GM21529 (cell line): ENCODE measurements around the gene NBEAL1.
"Not testable (repeated sequence)": the region's sequence is repeated elsewhere in the genome, so short reads cannot be mapped to it uniquely, and the experiment has no call there.

ENCODE experiments used
- ATAC-seq: cut with Tn5 transposase; IDR thresholded peaks from one replicate; pipeline ENCODE4 v1.9.1; 2021; ENCODE audit not compliant: unreplicated experiment

NBEAL1 gene

DNA sequence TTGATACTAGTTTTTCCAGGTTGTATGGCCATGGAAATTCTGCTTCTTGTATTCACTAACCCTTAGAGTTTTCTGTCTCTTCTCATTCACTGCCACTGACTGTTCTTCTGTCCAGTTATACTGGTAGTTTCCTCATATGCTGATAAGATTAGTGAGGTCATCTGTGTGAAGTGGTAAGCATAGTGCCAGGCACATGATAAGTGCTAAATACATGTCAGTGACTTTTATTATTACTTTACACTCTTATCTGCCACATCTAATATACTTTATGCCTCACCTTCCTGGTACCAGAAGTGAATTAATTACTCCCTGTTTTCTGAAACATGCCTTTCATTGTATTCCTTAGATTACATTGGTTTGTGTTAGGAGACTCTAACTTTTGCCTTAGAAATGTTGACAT is 91.3 kb downstream of the NBEAL1 start:
- ATAC-seq = no peak

- not testable (repeated sequence) for ATAC-seq
Measured at GRCh38 chr2:203110496-203110895, 95.8 kb downstream of the NBEAL1 start.

DNA sequence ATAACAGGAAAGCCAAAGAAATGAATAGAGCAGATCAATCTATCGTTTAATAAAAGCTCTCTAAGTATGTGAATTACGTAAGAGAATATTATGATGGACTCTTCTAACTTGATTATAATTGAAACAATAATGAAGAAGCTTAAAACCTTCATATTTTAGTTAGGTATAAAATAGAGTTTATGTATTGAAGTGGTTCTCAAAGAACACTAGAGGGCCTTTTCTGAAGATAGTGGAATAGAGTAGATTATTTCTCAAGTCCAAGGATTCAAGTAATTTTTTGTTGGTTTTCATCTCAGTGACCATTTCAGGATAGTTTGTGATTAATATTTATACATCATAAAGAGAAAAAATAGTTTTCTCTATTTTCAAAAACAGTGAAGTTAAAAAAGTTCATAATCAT is 97.7 kb downstream of the NBEAL1 start:
- no peak for ATAC-seq

- ATAC-seq = not testable (repeated sequence)
Measured at GRCh38 chr2:203115201-203115700, 100.6 kb downstream of the NBEAL1 start.

DNA sequence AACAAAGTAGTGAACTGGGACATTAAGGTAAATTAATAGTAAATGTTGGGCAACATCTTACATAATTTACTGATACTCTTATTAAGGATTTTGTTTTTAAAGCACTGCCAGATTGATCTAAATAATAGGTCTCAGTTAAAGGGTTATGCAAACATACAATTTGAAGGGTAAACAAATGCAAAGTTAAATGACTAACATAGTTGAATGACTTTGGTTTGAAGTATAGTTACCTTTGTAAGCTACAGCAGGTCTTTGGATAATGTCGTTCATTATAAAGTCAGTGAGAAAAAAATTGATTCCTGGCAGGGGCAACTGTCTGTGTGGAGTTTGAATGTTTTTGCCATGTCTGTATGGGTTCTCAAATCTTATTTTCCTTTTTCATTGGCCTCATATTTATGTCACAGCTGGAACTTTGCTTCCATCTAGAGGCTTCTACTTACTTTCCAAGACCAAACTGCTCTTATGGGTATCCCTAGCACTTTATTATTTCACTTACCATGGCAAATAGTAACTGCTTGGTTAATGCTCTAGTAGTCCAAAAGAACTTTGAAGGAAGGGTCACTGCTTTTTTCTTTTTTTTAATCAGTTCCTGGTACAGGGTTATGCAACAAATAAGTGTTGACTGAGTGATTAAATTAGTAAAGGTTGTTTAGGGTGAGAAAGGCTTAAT is 107.8 kb downstream of the NBEAL1 start:
- no peak for ATAC-seq

GRCh38 chr2:203126996-203127395 is 112.3 kb downstream of the NBEAL1 start:
- ATAC-seq = no peak

DNA sequence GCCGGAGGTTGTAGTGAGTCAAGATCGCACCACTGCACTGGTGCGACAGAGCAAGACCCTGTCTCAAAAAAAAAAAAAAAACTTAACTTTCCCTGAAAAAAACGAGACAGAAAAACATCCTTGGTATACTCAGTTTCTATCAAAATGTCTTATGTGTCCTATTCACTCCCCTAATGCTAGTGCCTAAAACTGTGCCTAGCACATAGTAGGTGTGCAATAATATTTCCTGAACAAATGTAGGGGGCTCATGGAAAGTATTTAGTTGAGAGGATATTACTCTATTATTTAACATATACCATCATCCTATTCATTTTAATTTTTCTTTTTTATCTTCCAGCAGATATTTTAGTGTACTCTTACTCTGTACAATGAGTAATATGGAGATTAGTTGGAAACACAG is 120.4 kb downstream of the NBEAL1 start:
- ATAC-seq = no peak

GRCh38 chr2:203143391-203143790 is 128.7 kb downstream of the NBEAL1 start:
- no peak for ATAC-seq

GRCh38 chr2:203149194-203149593 is 134.5 kb downstream of the NBEAL1 start:
- ATAC-seq = no peak

- no peak for ATAC-seq
Measured at GRCh38 chr2:203155406-203155805, 140.7 kb downstream of the NBEAL1 start.

DNA sequence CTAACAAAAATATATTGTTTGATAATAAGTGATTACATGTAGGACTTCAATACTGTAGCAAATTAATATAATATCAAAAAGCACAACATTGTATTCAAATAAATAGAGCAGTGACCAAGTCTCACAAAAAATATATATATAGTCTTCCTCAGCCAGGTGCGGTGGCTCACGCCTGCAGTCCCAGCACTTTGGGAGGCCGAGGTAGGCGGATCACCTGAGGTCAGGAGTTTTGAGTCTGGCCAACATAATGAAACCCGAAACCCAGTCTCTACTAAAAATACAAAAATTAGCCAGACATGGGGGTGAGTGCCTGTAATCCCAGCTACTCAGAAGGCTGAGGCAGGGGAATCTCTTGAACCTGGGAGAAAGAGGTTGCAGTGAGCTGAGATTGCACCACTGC is 148.0 kb downstream of the NBEAL1 start:
- ATAC-seq = not testable (repeated sequence)

DNA sequence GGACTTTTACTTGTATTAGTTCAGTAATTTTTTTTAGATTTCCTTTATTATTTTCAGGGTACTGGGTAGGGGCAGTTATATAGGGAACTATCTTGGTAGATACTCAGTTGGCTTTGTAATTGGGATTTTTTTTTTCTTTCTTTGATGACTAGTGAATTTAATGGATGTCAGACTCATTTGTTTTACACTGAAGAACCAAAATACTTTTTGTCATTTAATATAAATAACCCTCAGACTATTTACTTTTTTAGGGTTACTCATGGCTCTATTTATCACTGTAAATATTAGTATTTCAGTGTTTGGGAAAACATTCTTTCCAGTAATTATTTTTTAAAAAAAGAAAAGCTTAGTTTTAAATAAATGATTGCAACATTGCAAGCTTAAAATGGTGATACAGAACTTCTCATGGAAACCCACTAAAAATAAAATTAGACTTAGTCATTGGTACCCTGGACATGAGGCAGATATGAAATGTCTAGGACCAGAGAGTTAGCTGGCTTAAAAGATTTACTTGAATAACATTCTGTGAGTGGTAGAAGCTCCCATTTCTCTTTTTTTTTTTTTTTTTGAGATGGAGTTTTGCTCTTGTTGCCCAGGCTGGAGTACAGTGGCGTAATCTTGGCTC is 149.7 kb downstream of the NBEAL1 start:
- ATAC-seq = no peak

DNA sequence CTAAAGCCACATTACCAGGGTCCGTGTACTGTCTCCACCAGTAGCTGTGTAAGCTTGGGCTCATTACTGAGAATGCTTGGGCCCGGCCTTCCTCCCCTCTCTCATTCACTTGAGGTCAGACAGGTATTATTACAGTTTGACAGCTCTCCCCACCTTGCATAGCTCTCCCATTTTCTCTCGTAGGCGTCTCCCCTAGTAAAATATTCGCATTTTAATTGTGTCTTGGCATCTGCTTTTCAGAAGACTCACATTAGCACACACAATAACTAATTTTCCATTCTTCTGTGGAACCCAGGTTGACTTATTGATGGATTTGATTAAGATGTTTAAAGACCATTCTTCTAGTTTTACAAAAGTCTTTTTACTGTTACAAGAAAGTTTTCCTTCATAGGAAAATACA is 153.1 kb downstream of the NBEAL1 start:
- no peak for ATAC-seq

DNA sequence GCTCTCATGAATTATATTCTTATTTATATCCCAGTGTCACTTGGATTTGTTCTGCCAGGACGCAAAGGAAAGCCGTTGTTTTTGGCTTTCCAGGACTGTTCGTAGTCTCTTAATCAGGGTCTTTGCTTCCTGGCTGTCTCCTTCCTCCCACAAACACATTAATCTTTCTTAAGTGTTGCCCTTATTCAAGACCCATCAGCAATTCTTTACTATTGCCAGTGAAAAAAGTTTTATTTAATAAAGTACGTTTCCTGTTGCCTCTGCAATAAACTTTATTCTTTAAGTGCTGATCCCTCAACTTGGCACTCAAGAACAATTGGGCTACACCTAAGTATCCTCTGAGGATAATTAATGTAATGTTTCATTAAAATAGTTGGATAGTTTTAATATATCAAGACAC is 155.8 kb downstream of the NBEAL1 start:
- no peak for ATAC-seq

DNA sequence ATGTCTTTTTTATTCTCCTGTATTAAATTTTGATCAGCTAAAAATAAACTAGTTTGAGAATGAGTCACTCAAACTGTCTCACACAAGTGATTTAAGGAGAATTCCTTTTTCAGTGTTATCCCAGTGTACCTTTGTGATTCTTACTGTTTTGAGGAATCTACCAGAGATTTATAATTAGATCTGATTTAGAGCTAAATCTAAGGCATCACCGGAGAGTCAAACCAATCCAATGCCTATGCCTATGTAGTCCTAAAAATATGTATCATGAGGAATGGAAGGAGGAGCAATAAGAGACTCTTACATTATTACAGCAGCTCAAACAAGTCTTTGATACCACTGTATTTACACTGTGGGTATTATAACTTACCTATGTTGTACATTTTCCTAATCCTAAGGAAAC is 160.7 kb downstream of the NBEAL1 start:
- no peak for ATAC-seq

DNA sequence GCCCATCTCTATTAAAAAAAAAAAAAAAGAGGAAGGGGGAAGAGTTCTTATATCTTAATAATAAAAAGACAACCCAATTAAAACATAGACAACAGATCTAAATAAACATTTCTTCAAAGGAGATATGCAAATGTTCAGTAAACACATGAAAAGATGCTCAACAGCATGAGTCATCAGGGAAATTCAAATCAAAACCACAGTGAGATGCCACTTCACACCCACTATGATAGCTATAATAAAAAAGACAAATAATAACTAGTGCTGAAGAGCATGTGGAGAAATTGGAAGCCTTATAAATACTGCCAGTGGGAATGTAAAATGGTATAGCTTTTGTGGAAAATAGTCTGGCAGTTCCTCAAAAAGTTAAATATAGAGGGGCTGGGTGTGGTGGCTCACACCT is 162.7 kb downstream of the NBEAL1 start:
- ATAC-seq = no peak

DNA sequence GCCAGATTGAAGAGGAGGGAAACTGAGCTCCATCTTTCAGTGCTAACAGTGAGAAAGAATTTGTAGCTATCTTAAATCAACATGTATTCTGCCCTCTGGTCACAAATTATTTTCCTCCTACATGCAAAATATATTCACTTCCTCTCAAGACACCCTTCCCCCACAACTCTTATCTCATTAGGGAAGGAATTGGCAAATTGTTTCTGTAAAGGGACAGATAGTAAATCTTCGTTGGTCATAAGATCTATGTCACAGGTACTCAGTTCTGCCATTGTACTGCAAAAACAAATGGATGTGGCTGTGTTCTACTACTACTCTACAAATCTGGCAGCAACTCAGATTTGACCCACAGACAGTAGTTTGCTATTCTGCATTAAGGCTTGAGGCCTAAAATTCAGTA is 171.2 kb downstream of the NBEAL1 start:
- no peak for ATAC-seq

DNA sequence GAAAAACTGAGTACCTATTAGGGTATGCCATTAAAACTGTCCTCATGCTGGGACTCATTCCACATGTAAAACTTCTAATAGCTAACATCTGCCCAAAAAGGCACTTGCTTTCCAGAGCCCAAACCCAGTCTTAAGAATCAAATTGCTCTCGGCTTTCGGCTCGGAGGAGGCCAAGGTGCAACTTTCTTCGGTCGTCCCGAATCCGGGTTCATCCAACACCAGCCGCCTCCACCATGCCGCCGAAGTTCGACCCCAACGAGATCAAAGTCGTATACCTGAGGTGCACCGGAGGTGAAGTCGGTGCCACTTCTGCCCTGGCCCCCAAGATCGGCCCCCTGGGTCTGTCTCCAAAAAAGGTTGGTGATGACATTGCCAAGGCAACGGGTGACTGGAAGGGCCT is 175.9 kb downstream of the NBEAL1 start:
- ATAC-seq = not testable (repeated sequence)

- not testable (repeated sequence) for ATAC-seq
Measured at GRCh38 chr2:203191026-203191425, 176.4 kb downstream of the NBEAL1 start.

DNA sequence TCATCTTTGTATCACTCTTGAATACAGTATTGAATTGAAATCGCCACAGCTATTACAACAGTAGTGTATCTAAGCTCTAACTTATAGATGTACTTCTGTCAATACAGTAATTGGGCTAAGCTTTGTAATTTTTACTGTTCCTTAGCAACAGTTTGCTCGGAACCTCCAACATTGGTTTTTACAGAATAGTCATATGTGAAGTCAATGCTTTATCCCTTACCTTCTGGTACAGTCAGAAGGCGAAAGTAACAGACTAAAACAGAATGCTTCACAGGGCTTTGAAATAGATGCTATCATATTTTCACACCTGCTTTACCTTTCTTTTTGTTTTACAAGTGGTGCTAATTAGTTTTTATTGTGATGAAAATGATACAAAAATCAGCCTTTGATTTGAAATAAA is 177.3 kb downstream of the NBEAL1 start:
- no peak for ATAC-seq

DNA sequence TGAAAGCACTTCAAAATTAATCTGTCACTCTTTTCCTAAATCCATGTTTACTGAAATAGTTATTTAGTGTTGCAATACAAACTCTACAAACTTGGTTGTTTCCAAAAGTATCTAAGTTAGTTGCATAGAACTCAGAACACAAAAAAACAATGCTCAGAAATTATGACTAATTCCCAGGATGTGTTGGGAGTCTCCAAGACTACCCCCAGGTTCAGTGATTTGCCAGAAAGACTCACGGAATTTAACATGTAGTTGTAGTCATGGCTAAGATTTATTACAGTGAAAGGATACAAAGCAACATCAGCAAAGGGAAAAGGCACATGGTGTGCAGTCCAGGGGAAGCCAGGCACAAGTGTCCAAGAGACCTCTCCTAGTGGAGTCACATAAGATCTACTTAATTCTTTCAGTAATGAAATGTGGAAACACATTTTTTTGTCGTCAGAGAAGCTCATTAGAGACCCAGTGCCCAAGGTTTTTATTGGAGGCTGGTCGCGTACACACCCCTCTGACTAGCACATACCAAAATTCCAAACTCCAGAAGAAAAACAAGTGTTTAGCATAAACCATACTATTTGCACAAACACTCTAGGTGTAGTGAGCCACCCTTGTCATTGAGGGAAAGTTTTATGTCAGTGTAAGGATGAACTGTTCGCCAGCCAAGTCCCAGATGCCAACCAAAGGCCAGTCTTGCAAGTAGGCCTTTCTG is 180.8 kb downstream of the NBEAL1 start:
- ATAC-seq = no peak

GRCh38 chr2:203200866-203201265 is 186.2 kb downstream of the NBEAL1 start:
- ATAC-seq = no peak
